NCI-H510A (cell line): ENCODE measurements around the gene ABHD10.

Source experiments
- DNase-seq: peaks from one replicate; lab custom pipeline; 2025; lab: John Stamatoyannopoulos, UW

Gene ABHD10

GRCh38 chr3:111965484-111965883 lies 13.3 kb upstream of the ABHD10 start:
- no peak for DNase-seq

GRCh38 chr3:111967068-111967467 lies 11.8 kb upstream of the ABHD10 start:
- no peak for DNase-seq

GRCh38 chr3:111967651-111968274 lies 11.1 kb upstream of the ABHD10 start:
- peak; percentile 31 for DNase-seq

GRCh38 chr3:111968319-111969054 lies 10.3 kb upstream of the ABHD10 start:
- DNase-seq = no peak

GRCh38 chr3:111970376-111970775 lies 8.4 kb upstream of the ABHD10 start:
- no peak for DNase-seq

- DNase-seq = peak; percentile 39
Observed at GRCh38 chr3:111971533-111972130, 7.2 kb upstream of the ABHD10 start.

GRCh38 chr3:111972891-111973290 lies 5.9 kb upstream of the ABHD10 start:
- DNase-seq = no peak

GRCh38 chr3:111975131-111975530 lies 3.7 kb upstream of the ABHD10 start:
- DNase-seq = no peak

GRCh38 chr3:111976254-111976653 lies 2.6 kb upstream of the ABHD10 start:
- DNase-seq = no peak

GRCh38 chr3:111979434-111980038 lies 710 bp downstream of the ABHD10 start:
- no peak for DNase-seq

- DNase-seq = no peak
Observed at GRCh38 chr3:111980716-111981456, 2.1 kb downstream of the ABHD10 start.

- DNase-seq = no peak
Observed at GRCh38 chr3:111981457-111981763, 2.6 kb downstream of the ABHD10 start.

GRCh38 chr3:111984636-111985298 lies 5.9 kb downstream of the ABHD10 start:
- no peak for DNase-seq

- DNase-seq = no peak
Observed at GRCh38 chr3:111986800-111987199, 8.0 kb downstream of the ABHD10 start.

- DNase-seq = no peak
Observed at GRCh38 chr3:111989061-111989678, 10.3 kb downstream of the ABHD10 start.

- no peak for DNase-seq
Observed at GRCh38 chr3:111993038-111993437, 14.2 kb downstream of the ABHD10 start.

- DNase-seq = peak; percentile 30
Observed at GRCh38 chr3:111998636-111999483, 20.0 kb downstream of the ABHD10 start, which contains the start of gene TAGLN3. Gene TAGLN3, plus strand, starts transcription at chr3:111998922. Its CDS starts 501 bp downstream, at chr3:111999423.

GRCh38 chr3:111999484-112000324 lies 20.9 kb downstream of the ABHD10 start:
- no peak for DNase-seq

- DNase-seq = no peak
Observed at GRCh38 chr3:112000367-112000771, 21.5 kb downstream of the ABHD10 start.
